T-cell (primary cell): ENCODE results near the gene ZC3H12D. TPM values are rescaled to one million over a fixed set of nuclear protein-coding genes. Genes with fewer than 3 reads are reported as not detected.

Source experiments
- ATAC-seq, 4 experiments: fragments of 200-7000 bp in 3 of 4; fragments of 150-1000 bp in 1 of 4; cut with Tn5 transposase; replicated peaks in 1 of 4; 1 replicate in 3 of 4; 2 replicates in 1 of 4; pipeline ENCODE4 v1.10.0; 2021; ENCODE audit warnings: moderate library complexity in 3 of 4, mild to moderate bottlenecking in 2 of 4, moderate number of reproducible peaks in 1 of 4
- CTCF ChIA-PET, 2 donors: fragments of 300-600 bp; sonication (Branson Sonifier 250); formaldehyde crosslinking; loops; one replicate each; lab custom pipeline; 2022; ENCODE audit warnings: antibody characterized with exemption in 2 of 2; lab: Charles Lee
- POLR2A ChIA-PET, 2 donors: fragments of 300-600 bp; sonication (Branson Sonifier 250); formaldehyde crosslinking; loops; one replicate each; lab custom pipeline; 2022; ENCODE audit warnings: antibody characterized with exemption in 2 of 2; lab: Charles Lee
- DNase-seq, 35 experiments: peaks; one replicate each; pipeline versions ENCODE4 v3.0.0 to v3.0.0-alpha.2; 2013 to 2023
- H3K27ac ChIP-seq: one replicate; pipeline ENCODE4 v1.5.1; 2013; ENCODE audit warnings: low read length
- H3K27me3 ChIP-seq, 2 experiments: replicated peaks in 1 of 2; 1 replicate in 1 of 2; 2 replicates in 1 of 2; pipeline versions ENCODE4 v1.6.1 to v1.7.0; 2013; ENCODE audit warnings: low read length in 1 of 2, mixed read lengths in 1 of 2; ENCODE audit not compliant: control insufficient read depth in 2 of 2, insufficient read depth in 2 of 2; ENCODE audit errors: extremely low read depth in 1 of 2
- H3K36me3 ChIP-seq, 2 donors: 1 replicate in 1 of 2; 2 replicates in 1 of 2; pipeline versions ENCODE4 v1.6.1 to v1.7.0; 2013; ENCODE audit warnings: low read length in 1 of 2; ENCODE audit not compliant: control insufficient read depth in 2 of 2, insufficient read depth in 1 of 2; ENCODE audit errors: extremely low read depth in 1 of 2
- H3K4me1 ChIP-seq, 2 experiments: 1 replicate in 1 of 2; 2 replicates in 1 of 2; pipeline versions ENCODE4 v1.6.1 to v1.7.0; 2013; ENCODE audit warnings: low read length in 2 of 2, mixed read lengths in 1 of 2; ENCODE audit not compliant: insufficient read depth in 2 of 2, control insufficient read depth in 1 of 2; ENCODE audit errors: extremely low read depth in 1 of 2
- H3K4me3 ChIP-seq, 2 donors: 1 replicate in 1 of 2; 2 replicates in 1 of 2; pipeline versions ENCODE4 v1.5.1 to v1.7.0; 2013; ENCODE audit warnings: mild to moderate bottlenecking in 2 of 2, low read length in 1 of 2, moderate library complexity in 1 of 2; ENCODE audit not compliant: control insufficient read depth in 1 of 2; ENCODE audit errors: extremely low read depth in 1 of 2
- H3K9me3 ChIP-seq: 2 replicates; pipeline ENCODE4 v1.7.0; 2013
- H3K27ac Mint-ChIP-seq, 2 donors: one replicate each; pipeline ENCODE4 v1.8.0; 2020 to 2021; ENCODE audit warnings: mild to moderate bottlenecking in 2 of 2, mixed read lengths in 2 of 2
- H3K27me3 Mint-ChIP-seq, 2 donors: one replicate each; pipeline ENCODE4 v1.8.0; 2021 to 2022; ENCODE audit warnings: mixed read lengths in 2 of 2
- H3K36me3 Mint-ChIP-seq: one replicate; pipeline ENCODE4 v1.8.0; 2021; ENCODE audit warnings: mixed read lengths
- H3K4me1 Mint-ChIP-seq, 3 donors: one replicate each; pipeline ENCODE4 v1.8.0; 2020 to 2022; ENCODE audit warnings: mixed read lengths in 3 of 3, mild to moderate bottlenecking in 1 of 3
- H3K4me3 Mint-ChIP-seq, 3 donors: one replicate each; pipeline ENCODE4 v1.8.0; 2020 to 2022; ENCODE audit warnings: mild to moderate bottlenecking in 3 of 3, mixed read lengths in 3 of 3, moderate library complexity in 3 of 3
- H3K9me3 Mint-ChIP-seq, 3 donors: one replicate each; pipeline ENCODE4 v1.8.0; 2020 to 2022; ENCODE audit warnings: mixed read lengths in 3 of 3
- WGBS: methylation state at CpG from one replicate; pipeline ENCODE4 v1.1.5; 2013; ENCODE audit warnings: missing lambda C conversion rate; ENCODE audit not compliant: insufficient coverage; 5-methylcytosine and 5-hydroxymethylcytosine counted together
- total RNA-seq, 35 experiments: library from RNA in 6 of 35; stranded (reverse) in 6 of 35; fragments of 120-200 nt in 1 of 35; gene quantifications; one replicate each; pipeline versions ENCODE4 v1.2.1 to v1.2.4 and lab custom pipeline; 2013 to 2026

Gene ZC3H12D
- total RNA-seq, 5 donors from 2014 or later (not counting 1 experiment from before 2014, with no cell fraction given) = 48.2 to 117 (median 107) TPM

GRCh38 chr6:149457316-149457884 lies 27.4 kb downstream of the ZC3H12D start:
- no peak for DNase-seq
- no peaks in the 10 kb centered on the region for H3K4me1 ChIP-seq
- POLR2A ChIA-PET = interaction anchor here in 1 of 2 donors (0.7 kb wide), 1 partner anchor 53 kb away, joined by 3 read pairs; no protein-coding TSS in a partner anchor
- H3K4me3 ChIP-seq = no peak overlapping the region
- no peak overlapping the region for H3K27ac Mint-ChIP-seq
- H3K27ac ChIP-seq = no peak overlapping the region
- H3K36me3 ChIP-seq = peaks cover 0 to 71% of the 10 kb centered on the region in 2 donors
- H3K4me1 Mint-ChIP-seq = peaks cover 0 to 10% (median 4%) of the 10 kb centered on the region in 3 donors
- ATAC-seq = no peak
- no peaks in the 10 kb centered on the region for H3K9me3 Mint-ChIP-seq
- no peak overlapping the region for H3K4me3 Mint-ChIP-seq
- no peaks in the 10 kb centered on the region for H3K27me3 Mint-ChIP-seq
- CTCF ChIA-PET = no interaction called here
- no peaks in the 10 kb centered on the region for H3K27me3 ChIP-seq
- 100% methylated on average over 1 of the region's 7 CpGs for WGBS
- no peaks in the 10 kb centered on the region for H3K9me3 ChIP-seq
- peaks cover 60% of the 10 kb centered on the region for H3K36me3 Mint-ChIP-seq

- H3K4me1 ChIP-seq = no peaks in the 10 kb centered on the region
- Mint-ChIP-seq H3K4me1 (peaks cover 0 to 7% (median 4%) of the 10 kb centered on the region in 3 donors), H3K36me3 (peaks cover 57% of the 10 kb centered on the region), H3K4me3 (no peak overlapping the region), H3K27me3 (no peaks in the 10 kb centered on the region), H3K27ac (no peak overlapping the region), H3K9me3 (no peaks in the 10 kb centered on the region)
- DNase-seq (no peak), ATAC-seq (no peak)
- H3K4me3 ChIP-seq = no peak overlapping the region
- H3K27me3 ChIP-seq = no peaks in the 10 kb centered on the region
- CTCF ChIA-PET = no interaction called here
- WGBS = 97% methylated on average over 48 of the region's 49 CpGs
- POLR2A ChIA-PET = no interaction called here
- peaks cover 0 to 76% of the 10 kb centered on the region in 2 donors for H3K36me3 ChIP-seq
- no peak overlapping the region for H3K27ac ChIP-seq
- no peaks in the 10 kb centered on the region for H3K9me3 ChIP-seq
Measured at GRCh38 chr6:149456311-149457021, 28.3 kb downstream of the ZC3H12D start.

GRCh38 chr6:149455031-149455732 lies 29.6 kb downstream of the ZC3H12D start:
- DNase-seq (no peak), ATAC-seq (no peak)
- Histone ChIP-seq H3K27ac (no peak overlapping the region), H3K4me3 (no peak overlapping the region), H3K4me1 (peaks cover 0 to 2% of the 10 kb centered on the region in 2 experiments), H3K9me3 (no peaks in the 10 kb centered on the region), H3K36me3 (peaks cover 0 to 71% of the 10 kb centered on the region in 2 donors), H3K27me3 (peaks cover 0 to 3% of the 10 kb centered on the region in 2 experiments)
- Mint-ChIP-seq H3K27ac (peak overlapping the region in 1 of 2 donors; percentile 34), H3K27me3 (no peaks in the 10 kb centered on the region), H3K4me3 (no peak overlapping the region), H3K4me1 (peaks cover 0 to 7% (median 4%) of the 10 kb centered on the region in 3 donors), H3K9me3 (no peaks in the 10 kb centered on the region), H3K36me3 (peaks cover 52% of the 10 kb centered on the region)
- ChIA-PET CTCF (interaction anchor here (0.5 to 1.2 kb wide), 2 partner anchors 23 to 62 kb away, joined by 3 to 6 read pairs; no protein-coding TSS in a partner anchor), POLR2A (interaction anchor here in 1 of 2 donors (0.5 to 0.6 kb wide), 2 partner anchors 9 kb away, joined by 3 to 5 read pairs; no protein-coding TSS in a partner anchor)
- 87% methylated on average over 10 of the region's 11 CpGs for WGBS

- Histone ChIP-seq H3K4me1 (peaks cover 0 to 2% of the 10 kb centered on the region in 2 experiments), H3K36me3 (peaks cover 0 to 69% of the 10 kb centered on the region in 2 donors), H3K27me3 (peaks cover 0 to 4% of the 10 kb centered on the region in 2 experiments), H3K9me3 (no peaks in the 10 kb centered on the region), H3K4me3 (no peak overlapping the region), H3K27ac (no peak overlapping the region)
- H3K4me1 Mint-ChIP-seq = peaks cover 0 to 10% (median 4%) of the 10 kb centered on the region in 3 donors
- no peak overlapping the region for H3K4me3 Mint-ChIP-seq
- DNase-seq (no peak), ATAC-seq (no peak)
- WGBS = 89% methylated on average over 15 of the region's 15 CpGs
- no peak overlapping the region for H3K27ac Mint-ChIP-seq
- CTCF ChIA-PET = interaction anchor here in 1 of 2 donors (1.2 kb wide), 1 partner anchor 63 kb away, joined by 6 read pairs; no protein-coding TSS in a partner anchor
- no peaks in the 10 kb centered on the region for H3K9me3 Mint-ChIP-seq
- peaks cover 50% of the 10 kb centered on the region for H3K36me3 Mint-ChIP-seq
- H3K27me3 Mint-ChIP-seq = no peaks in the 10 kb centered on the region
- POLR2A ChIA-PET = interaction anchor here in 1 of 2 donors (0.5 to 0.6 kb wide), 2 partner anchors 8 to 10 kb away, joined by 3 to 5 read pairs; no protein-coding TSS in a partner anchor
Measured at GRCh38 chr6:149454346-149454848, 30.4 kb downstream of the ZC3H12D start.

- POLR2A ChIA-PET = no interaction called here
- no peaks in the 10 kb centered on the region for H3K9me3 ChIP-seq
- H3K4me1 ChIP-seq = peaks cover 0 to 2% of the 10 kb centered on the region in 2 experiments
- no peaks in the 10 kb centered on the region for H3K9me3 Mint-ChIP-seq
- H3K4me3 ChIP-seq = no peak overlapping the region
- H3K4me1 Mint-ChIP-seq = peaks cover 0 to 5% (median 3%) of the 10 kb centered on the region in 3 donors
- 100% methylated on average over 1 of the region's 6 CpGs for WGBS
- H3K27ac Mint-ChIP-seq = no peak overlapping the region
- peaks cover 0 to 64% of the 10 kb centered on the region in 2 donors for H3K36me3 ChIP-seq
- H3K27me3 ChIP-seq = peaks cover 0 to 4% of the 10 kb centered on the region in 2 experiments
- ATAC-seq = no peak
- CTCF ChIA-PET = interaction anchor here (0.7 to 1.4 kb wide), 4 partner anchors 63 to 425 kb away, joined by 3 to 10 read pairs (median 5); no protein-coding TSS in a partner anchor
- H3K27ac ChIP-seq = no peak overlapping the region
- DNase-seq = no peak
- no peaks in the 10 kb centered on the region for H3K27me3 Mint-ChIP-seq
- peaks cover 44% of the 10 kb centered on the region for H3K36me3 Mint-ChIP-seq
- H3K4me3 Mint-ChIP-seq = no peak overlapping the region
Measured at GRCh38 chr6:149453597-149454345, 31.0 kb downstream of the ZC3H12D start.
